Inflammatory macrophage (primary cell): ENCODE data around the gene C13orf46.

Experiments used
- DNase-seq, 2 donors: peaks; one replicate each; pipeline ENCODE4 v3.0.0-alpha.2; 2020 to 2022

Gene C13orf46

DNA sequence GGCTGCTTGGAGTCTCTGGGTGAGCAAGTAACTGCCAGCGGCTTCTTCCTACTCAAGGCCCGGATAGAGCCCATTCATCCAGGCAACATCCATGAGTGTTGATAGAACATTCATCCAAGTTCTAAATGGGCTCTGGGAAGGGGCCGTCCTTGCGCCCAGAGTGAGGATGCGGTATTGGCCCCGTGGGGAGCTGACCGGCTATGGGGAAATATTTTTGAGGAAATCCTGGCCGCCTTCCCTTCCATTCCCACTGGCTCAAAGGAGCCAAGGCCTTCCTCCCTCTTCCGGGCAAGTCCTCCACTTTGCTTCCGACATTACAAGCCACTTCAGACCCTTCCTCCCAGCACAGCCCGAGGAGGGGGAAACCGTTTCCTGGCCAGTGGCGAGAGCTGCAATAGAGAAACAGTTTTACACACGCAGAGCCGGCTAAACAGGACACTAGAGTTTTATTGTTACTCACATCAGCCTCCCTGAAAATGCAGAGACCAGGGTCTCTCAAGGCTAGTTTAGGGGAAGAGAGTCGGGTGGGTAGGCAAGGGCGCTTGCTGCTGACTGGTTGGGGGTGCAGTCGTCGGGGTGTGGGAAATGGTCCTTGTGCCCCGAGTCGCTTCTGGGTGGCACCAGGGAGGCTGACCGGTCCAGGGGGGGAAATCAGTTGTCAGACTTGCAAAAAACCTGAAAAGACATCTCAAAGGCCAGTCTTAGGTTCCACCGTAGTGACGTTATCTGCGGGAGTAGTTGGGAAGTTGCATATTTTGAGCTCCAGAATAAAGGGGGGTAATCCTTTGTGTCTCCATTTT is 37.5 kb downstream of the C13orf46 start:
- DNase-seq, result no peak

DNA sequence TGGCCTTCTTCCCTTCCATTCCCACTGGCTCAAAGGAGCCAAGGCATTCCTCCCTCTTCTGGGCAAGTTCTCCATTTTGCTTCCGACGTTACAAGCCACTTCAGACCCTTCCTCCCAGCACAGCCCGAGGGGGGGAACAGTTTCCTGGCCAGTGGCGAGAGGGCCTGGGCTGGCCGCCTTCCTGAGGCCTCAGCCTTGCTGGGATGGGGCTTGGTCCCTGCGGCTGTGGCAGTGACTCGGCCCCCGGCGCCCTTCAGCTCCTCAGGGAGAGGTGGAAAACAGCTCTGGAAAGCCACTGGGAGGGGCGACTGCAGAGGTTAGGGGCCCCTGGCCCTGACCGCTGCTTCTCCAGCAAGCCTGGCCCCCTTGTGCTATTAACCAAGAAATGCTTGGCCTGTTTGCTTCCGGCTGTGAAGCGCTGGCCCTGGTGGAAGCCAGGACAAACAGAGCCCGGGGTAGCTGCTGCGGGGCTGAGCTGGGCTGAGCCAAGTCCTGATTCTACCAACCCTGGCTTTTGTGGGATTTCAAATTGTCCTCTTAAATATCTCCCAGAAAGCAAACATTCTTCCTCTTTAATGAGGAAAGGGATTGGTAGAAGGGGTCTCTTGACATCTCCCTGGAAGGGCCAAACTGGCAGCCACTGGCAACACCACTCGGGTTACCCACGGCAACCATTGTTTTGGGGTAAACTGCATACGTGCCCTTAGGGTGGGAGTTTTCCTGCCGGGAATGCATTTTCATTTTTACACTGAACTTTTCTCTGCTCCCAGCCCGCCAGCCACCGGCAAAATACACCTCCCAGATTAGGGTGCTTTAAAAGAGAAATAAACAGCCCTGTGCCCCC is 38.7 kb downstream of the C13orf46 start:
- DNase-seq, result no peak

DNA sequence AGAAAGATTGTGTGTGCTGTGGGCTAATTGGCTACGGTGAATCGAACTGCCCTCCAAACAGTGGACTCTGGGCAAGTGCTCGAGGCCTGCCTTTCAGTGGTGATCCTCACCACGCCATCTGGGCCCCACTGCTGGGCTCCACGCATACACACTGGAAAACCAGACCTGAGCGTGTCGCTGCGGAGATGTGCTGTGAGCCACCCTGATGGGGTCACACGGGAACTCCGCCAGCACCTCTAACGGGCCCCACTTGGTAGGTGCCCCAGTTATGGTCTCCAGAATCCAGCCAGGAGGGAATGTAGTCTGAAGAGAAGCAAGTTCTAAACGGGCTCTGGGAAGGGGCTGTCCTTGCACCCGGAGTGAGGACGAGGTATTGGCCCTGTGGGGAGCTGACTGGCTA is 39.3 kb downstream of the C13orf46 start:
- no peak for DNase-seq

GRCh38 chr13:113933901-113934300 is 40.0 kb downstream of the C13orf46 start:
- no peak for DNase-seq

GRCh38 chr13:113931841-113932459 is 41.9 kb downstream of the C13orf46 start:
- DNase-seq, result no peak

DNA sequence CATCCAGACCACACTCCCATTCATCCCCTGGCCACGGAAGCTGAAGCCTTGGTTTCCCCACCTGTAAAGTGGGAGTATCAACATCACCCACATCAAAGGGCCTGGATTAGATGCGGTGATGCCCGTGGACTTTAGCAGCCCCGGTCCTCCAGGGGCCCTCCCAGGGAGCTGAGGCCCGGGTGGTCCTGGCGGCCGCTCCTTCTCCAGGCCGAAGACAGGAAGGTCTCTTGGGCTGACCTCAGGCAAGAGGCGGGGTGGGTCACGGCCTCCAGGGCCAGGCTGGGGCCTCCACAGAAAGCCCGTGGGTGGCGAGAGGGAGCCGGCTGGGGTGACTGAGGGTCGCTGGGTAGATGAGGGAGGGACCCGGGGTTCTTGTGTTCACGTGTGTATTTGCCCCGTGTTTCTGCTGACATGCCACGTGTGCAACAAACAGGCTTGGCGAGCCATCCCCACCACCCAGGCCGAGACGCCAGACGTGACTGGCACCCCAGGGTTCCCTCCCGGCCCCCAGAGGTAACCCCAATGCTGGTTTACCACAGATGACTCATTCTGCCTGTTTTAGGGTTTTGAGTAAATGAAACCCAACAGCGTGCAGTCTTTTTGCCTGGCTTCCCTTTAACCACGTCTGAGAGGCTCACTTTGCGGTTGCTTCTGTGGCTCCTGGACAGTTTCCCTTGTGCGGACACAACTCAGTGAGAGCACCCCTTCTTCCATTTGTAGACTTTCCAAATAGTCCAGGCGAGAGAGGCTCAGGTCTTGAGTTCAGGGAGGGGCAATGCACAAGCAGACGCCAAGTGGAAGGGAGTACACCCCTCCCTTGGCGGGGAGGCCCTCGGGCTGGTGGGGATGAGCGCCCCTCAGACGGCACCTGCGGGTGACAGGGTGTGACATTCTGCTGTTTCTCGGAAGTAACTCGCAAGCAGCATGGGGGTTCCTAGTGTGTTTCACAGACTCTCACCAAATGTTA is 42.9 kb downstream of the C13orf46 start:
- no peak for DNase-seq

DNA sequence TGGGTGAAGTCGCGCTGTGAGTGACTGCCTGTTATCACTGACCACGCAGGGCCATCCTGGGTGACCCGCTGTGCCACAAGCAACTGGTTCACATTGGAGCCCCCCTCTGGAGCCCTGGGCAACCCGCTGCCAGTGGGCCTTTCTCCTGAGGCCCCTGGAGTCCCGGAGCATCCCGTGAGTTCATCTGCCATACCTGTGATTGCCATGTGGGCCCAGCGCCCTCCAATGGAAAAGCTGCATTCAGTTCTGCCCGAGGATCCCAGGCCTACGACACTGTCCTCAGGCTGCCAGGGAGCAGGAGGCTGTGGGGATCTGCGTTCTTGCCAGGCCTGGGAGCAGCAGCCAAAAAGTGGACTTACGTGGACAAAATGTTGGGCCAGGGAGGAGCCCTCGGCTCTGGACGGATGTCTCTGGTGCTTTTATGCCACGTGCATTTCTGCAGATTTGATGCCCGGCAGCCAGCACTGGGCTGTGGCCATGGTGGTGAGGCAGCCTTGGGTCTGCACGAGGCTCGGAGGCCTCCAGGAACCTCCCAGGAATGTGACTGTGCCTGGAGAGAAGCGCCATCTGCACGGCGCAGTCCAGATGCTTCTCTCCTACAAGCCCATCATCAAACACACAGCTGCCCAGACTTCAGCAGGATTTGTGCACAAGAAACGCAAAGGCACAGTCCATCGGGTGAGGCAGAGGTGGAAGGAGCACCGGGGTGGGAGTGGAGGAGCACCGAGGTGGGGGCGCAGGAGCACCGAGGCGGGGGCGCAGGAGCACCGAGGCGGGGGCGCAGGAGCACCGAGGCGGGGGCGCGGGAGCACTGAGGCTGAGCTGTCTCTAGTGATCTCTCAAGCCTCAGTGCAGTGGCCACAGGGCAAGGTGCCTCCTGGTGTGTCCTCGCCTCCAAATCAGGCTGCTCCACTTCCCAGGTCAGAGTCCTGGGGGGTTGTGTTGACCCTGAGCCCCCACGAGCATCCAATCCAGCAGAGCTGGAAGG is 44.0 kb downstream of the C13orf46 start:
- no peak for DNase-seq

- no peak for DNase-seq
Measured at GRCh38 chr13:113928685-113929627, 44.9 kb downstream of the C13orf46 start.

DNA sequence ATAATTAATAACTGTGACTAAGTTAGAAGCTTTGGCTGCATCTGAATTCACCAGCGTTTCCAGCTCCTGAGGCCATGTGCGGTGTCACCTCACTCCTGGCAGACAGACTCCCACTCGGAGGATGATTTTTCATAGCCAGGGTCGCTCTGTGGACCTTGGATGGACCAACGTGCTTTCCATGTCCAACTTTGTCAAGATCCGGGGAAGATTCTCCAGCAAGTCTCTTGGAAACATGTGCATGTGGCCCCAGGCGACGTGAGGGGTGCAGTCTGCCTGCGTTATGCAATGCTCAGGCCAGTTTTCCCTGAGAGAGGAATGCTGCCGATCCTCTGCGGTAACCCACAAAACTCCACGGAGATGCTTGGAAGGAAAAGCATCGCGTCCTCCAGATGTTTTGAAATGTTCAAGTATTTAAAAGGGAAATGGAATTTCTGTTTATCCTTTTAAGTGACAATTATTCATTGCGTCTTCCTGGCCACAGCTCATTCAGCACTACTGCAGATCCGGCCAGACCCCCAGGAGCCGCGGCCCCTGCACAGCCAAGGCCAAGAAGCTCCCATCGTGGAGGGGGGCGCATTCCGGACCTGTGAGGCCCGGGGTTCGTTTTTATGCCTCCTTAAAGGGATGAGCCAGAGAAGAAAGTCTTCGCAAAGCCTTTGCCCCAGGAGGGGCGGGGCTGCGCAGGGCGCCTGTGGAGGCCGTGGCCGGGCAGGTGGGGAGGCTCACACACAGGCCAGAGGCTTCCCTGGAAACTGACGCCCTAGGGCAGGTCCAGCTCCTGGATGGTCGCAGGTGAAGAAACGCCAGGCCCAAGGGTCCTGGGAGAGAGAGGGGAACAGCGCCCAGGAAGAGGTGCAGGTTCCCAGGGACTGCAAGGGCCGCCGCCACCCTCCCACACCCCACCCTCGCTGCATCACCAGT is 46.0 kb downstream of the C13orf46 start:
- DNase-seq, result no peak

DNA sequence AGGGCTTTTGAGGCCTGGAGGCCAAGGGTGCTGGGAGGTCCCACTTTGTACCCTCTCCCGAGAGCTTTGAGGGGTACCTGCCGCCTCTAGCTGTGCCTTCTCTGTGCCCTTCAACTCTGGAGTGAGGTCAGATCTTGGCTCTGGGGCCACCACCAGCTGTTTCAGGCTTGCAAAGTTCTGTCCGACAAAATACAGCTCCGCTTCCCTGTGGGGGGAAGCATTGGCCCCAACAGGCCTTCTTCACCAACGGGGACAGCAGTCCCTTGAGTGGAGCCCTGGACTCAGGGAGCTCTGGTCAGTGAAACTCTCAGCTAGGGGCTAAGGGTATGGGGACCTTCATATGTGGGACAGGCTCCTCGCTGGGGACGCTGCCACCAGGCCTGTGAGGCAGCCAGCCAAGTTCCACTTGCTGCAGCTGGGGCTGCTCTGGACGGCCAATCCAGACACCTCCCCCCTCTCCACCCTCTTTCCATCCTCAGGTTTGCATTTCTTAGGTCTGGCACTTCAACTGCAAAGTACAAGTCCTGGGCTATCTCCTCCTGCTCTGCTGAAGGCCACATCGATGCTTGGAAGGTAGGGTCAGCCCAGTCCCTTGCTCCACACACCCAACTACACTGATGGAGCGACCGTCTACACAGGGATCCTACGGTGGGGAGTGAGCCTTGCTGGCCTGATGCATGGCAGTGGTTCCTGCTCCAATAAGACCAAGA is 46.8 kb downstream of the C13orf46 start:
- no peak for DNase-seq

GRCh38 chr13:113926301-113926761 is 47.5 kb downstream of the C13orf46 start:
- DNase-seq, result no peak

DNA sequence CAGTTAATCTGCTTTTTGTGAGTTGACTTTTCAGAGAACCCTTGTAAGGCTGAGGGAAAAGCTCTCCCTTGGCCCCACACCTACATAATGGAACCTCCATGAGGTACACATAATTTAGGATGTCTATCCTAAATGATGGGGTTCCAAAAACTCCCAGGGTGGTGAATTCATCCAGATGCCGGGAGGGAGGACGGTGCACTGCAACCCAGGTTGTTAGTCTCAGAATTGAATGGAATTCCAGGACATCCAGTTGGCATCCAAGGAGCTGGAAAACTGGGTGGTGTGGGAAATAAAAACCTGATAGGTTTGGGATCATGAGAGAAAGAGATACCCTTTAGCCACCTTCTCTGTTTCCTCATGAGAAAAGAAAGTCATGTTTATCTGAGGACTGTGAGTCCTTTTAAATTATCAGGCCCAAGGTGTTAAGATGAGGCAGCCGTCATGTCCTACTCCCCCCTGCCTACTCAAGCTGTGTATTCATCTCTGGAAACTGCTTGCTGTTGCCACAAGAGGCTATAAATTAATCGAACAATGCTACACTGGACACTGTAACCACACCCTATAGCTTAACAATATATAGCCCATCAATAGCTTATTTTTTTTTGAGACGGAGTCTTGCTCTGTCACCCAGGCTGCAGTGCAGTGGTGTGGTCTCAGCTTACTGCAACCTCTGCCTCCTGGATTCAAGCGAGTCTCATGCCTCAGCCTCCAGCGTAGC is 49.5 kb downstream of the C13orf46 start:
- no peak for DNase-seq

GRCh38 chr13:113923376-113924063 is 50.4 kb downstream of the C13orf46 start:
- no peak for DNase-seq

DNA sequence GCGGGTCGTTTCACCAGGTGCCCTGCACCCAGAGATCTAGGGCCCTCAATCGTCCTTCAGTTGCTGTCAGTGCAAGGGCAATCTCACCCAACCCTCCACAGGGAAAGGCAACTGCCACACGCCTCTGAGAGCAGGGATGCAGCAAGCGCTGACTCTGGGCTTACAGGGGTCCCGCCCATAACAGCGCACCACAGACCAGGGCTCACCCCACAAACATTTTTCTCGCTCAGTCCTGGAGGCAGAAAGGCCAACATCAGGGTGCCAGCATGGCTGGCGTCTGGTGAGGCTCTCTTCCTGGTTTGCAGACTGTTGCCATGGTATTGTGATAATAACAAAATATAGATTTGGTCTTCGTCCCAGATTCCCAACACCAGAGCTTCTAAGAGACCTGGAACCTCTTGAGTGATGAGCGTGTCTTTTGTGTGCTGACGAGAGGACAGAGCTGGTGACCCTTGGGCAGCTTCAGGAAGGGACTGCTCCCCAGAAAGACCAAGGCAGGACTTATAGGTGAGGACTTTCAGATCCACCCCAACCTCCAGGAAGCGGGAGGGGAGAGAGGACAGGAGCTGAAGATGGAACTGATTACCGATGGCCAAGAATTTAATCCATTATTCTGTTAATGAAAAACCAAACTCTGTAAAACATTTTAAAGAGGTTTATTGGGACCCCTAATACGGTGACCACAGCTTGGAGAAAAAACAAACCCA is 51.3 kb downstream of the C13orf46 start:
- no peak for DNase-seq

DNA sequence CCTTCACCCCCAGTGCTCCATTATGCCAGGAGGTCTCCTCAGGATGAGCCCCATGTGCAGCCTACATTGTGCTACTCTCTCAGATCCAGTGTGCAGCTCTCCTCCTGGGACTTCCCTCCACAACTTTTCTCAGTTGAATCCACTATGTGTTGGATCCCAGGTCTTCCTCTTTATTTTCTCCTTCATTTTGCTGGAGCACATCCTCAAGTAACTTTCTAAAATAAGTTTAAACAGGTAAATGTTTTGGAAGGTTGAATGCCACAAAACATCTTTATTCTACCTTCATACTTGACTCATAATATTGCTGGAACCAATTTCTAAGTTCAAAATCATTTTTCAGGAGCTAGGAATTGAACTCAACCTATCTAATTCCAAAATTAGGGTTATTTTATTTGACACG is 52.1 kb downstream of the C13orf46 start:
- DNase-seq, result no peak
